Measurements from ENCODE around the gene ZNF384. TPM values are rescaled to one million over a fixed set of nuclear protein-coding genes. Genes with fewer than 3 reads are reported as not detected.
"Not testable (repeated sequence)": the region's sequence is repeated elsewhere in the genome, so short reads cannot be mapped to it uniquely, and the experiment has no call there.

ZNF384 gene
- 19.7 TPM for total RNA-seq

DNA sequence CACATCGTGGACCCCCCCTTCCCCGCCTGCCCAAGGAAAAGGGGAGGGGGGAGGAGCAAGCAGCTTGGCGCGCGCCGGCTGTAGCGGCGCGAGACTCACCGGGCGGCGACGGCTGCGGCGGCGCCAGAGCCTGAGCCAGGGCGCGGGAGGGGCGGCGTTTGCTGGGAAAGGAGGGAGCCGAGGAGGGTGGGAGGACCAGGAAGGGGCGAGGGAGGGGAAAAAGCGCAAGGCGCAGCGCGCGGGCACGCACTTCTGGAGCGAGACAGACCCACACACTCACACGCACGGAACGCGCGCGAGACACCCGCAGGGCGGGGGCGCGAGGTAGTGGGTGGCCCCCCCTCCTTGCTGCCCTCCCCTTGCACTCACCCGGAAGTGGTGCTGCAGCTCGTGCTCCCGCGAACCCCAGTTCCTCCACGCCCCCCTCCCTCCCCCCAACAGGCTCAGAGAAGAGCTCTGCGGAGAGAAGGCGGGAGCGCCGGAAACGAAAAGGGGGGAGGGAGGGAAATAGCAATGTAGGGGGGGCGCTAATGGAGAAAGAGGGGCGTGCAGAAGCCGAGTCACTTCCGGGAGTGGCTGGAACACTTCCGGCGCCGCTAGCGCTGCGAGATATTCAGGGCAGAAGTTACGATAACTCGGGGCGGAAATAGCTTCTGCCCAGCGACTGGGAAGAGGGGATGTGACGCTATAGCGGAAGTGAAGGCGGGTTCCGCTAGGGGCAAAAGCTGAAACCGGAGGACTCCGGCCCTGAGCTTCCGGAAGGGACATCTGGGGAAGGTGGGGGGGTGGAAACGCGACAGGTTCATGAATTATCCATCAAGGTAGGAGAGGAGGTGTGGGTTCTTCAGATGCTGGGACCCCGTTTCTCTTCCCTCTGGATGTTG, at the start of gene ZNF384:
Gene ZNF384 (minus strand): TSS at position 377 of the 884 bp plus-strand sequence. CDS start 9,855 bp downstream, outside the sequence.
- peak; percentile 100 for DNase-seq

DNA sequence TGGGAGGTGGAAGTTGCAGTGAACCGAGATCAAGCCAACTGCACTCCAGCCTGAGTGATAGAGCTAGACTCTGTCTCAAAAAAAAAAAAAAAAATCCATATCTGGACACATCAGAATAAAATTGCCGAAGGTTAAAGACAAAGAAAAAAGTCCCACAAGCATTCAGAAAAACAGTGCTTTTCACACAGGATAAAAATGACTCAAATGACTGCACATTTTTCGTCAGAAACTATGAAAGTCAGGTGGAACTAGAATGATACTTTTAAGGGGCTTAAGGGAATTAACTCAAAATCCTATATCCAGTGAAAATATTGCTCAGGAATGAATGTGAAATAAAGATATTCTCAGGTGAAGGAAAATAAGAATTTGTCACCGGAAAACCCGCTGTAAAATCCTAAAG, 47.6 kb upstream of the ZNF384 start:
- no peak for DNase-seq

DNA sequence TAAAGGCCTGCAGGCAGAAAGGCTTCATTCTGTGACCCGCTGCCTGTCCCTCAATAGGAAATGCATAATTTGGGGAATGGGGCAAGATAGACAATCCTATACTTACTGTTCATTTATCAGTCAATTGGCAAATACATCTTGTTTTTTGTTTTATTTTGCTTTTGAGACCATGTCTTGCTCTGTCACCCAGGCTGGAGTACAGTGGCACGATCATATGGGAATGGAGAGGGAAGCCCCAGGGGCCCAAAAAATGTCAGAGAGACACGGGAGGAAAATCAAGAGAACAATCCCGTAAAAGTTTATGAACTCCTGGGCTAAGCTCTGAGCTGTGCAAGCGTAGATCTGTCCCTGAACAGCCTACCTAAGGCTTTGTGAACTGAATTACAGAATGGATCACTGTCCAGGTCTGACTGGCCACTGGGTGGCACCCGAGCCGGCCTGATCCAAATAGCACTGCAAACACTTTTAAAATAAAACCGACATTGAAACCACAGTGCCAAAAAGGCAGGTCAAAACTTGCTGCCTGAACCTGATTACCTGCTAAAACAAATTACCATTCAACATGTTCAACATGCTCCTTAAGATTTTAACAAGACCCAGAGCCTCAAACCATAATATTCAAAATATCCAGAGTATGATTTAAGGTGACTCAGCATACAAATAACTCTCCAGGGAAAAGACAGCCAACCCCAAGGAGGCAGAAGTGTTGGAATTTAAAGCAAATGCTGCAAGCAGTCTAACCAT, 46.4 kb upstream of the ZNF384 start:
- peak; percentile 78 for DNase-seq

GRCh38 chr12:6734506-6735387, 45.6 kb upstream of the ZNF384 start:
- no peak for DNase-seq

- no peak for DNase-seq
These were observed 41.0 kb upstream of the ZNF384 start for GRCh38 chr12:6730169-6730568.

GRCh38 chr12:6729186-6729585, 40.0 kb upstream of the ZNF384 start:
- no peak for DNase-seq

GRCh38 chr12:6725350-6725749, 36.2 kb upstream of the ZNF384 start:
- no peak for DNase-seq

DNA sequence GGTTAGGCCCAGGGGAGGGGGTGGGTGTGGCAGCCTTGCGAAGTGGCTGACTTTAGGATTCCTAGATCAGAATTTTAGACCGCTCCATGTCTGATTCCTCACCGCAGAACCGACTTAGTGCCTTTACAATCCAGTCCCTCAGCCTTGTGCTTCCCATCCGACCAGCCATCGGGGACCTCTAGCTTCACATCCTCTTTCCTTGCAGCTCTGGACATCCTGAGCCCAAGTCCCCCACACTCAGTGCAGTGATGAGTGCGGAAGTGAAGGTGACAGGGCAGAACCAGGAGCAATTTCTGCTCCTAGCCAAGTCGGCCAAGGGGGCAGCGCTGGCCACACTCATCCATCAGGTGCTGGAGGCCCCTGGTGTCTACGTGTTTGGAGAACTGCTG, 35.2 kb upstream of the ZNF384 start:
- DNase-seq, result no peak

GRCh38 chr12:6723607-6724408, 34.6 kb upstream of the ZNF384 start, which contains the start of gene COPS7A:
TSS of gene COPS7A (plus strand) at chr12:6724046. CDS start at chr12:6724657, 611 bp downstream.
- DNase-seq, result peak; percentile 99

DNA sequence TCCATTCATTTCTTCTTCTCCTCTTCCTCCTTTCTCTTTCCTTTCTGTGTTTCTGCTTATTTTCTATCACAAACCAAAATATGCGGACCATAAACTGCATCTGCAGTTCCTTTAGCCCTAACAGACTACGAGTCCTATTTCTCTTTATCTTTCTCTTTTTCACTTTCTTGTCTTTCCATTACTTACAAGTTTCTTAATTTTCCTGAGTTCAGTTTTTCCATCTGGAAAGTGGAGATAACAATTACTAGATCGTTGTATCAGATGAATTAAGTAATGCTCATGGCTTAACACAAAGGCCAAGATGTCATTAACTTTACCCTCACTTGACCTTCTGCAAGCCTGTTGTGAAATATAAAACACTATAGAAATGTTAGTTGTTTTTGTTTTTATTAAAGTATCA, 33.7 kb upstream of the ZNF384 start:
- no peak for DNase-seq

DNA sequence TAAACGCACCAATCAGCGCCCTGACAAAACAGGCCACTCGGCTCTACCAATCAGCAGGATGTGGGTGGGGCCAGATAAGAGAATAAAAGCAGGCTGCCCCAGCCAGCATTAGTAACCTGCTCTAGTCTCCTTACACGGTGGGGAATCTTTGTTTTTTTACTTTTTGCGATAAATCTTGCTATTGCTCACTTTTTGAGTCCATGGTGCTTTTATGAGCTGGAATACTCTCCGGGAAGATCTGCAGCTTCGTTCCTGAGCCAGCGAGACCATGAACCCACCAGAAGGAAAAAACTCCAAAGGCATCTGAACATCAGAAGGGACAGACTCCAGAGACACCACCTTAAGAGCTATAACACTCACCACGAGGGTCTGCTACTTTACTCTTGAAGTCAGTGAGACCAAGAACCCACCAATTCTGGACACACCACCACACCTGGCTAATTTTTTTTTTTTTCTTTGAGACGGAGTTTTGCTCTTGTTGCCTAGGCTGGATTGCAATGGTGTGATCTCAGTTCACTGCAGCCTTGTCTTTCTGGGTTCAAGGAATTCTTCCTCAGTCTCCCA, 27.8 kb upstream of the ZNF384 start:
- no peak for DNase-seq

DNA sequence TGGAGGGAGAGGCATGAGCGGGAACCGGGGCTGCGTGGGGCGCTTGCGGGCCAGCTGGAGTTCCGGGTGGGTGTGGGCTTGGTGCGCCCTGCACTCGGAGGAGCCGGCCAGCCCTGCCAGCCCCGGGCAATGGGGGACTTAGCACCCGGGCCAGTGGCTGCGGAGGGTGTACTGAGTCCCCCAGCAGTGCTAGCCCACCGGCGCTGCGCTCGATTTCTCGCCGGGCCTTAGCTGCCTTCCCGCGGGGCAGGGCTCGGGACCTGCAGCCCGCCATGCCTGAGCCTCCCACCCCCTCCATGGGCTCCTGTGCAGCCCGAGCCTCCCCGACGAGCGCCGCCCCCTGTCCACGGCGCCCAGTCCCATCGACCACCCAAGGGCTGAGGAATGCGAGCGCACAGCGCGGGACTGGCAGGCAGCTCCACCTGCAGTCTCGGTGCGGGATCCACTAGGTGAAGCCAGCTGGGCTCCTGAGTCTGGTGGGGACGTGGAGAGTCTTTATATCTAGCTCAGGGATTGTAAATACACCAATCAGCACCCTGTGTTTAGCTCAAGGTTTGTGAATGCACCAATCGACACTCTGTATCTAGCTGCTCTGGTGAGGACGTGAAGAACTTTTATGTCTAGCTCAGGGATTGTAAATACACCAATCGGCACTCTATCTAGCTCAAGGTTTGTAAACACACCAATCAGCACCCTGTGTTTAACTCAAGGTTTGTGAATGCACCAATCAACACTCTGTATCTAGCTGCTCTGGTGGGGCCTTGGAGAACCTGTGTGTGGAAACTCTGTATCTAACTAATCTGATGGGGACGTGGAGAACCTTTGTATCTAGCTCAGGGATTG, 27.1 kb upstream of the ZNF384 start:
- DNase-seq, result not testable (repeated sequence)

DNA sequence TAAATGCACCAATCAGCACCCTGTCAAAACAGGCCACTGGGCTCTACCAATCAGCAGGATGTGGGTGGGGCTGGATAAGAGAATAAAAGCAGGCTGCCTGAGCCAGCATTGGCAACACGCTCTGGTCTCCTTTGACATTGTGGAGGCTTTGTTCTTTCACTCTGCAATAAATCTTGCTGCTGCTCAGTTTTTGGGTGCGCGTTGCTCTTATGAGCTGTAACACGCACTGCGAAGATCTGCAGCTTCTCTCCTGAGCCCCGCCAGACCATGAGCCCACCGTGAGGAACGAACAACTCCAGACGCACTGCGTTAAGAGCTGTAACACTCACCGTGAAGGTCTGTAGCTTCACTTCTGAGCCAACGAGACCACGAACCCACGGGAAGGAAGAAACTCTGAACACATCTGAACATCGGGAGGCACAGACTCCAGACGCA, 19.8 kb upstream of the ZNF384 start:
- no peak for DNase-seq

DNA sequence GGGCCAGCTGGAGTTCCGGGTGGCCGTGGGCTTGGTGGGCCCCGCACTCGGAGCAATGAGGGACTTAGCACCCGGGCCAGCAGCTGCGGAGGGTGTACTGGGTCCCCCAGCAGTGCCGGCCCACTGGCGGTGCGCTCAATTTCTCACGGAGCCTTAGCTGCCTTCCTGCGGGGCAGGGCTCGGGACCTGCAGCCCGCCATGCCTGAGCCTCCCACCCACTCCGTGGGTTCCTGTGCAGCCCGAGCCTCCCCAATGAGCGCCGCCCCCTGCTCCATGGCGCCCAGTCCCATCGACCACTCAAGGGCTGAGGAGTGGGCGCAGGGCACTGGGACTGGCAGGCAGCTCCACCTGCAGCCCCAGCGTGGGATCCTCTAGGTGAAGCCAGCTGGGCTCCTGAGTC, 19.2 kb upstream of the ZNF384 start:
- DNase-seq, result not testable (repeated sequence)

GRCh38 chr12:6703631-6704030, 14.5 kb upstream of the ZNF384 start:
- no peak for DNase-seq

GRCh38 chr12:6701078-6701768, 12.0 kb upstream of the ZNF384 start:
- peak; percentile 11 for DNase-seq

GRCh38 chr12:6700646-6701051, 11.5 kb upstream of the ZNF384 start, which contains the start of gene PIANP:
TSS of gene PIANP (minus strand) at chr12:6700815. CDS start at chr12:6698061, 2,754 bp downstream.
- DNase-seq, result peak; percentile 76

DNA sequence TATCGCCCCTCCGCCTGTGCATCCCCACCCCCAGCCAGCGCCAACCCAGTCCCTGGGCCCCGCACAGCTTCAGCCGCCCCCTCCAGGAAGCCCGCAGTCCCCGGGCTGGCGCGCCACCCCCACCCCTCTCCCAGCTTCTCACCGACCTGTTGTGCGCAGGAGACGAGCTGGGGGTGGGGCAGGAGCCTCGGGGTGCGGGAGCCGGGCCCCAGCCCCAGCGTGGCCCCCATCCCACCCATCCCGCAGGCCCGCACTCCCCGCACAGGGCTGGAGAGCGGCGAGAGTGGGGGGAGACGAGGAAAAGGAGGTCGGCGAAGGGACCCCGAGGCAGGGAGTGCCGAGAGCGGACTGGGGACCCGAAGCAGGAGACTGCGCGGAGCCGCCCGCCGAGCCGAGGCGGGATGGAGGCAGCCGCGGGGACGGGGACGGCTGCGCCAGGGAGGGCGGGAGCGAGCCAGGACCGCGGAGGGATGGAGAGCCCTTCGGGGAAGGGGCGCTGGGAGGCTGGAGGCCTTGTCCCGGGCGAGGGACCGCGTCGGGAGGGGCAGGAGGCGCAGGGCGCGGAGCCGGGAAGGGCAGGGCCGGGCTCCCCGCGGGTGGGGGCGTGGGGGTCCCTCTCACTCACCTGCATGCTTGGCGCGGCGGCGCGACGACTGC, 10.9 kb upstream of the ZNF384 start:
- peak; percentile 37 for DNase-seq

Measured in tongue (tissue), 2 donors.